Activated naive CD4-positive, alpha-beta T cell treated with anti-CD3 and anti-CD28 coated beads, Interleukin-2, amount 50 U/mL, for 72 hours (primary cell): Measurements from ENCODE around the gene UNC45A. TPM values are rescaled to one million over a fixed set of nuclear protein-coding genes. Genes with fewer than 3 reads are reported as not detected.
A peak's percentile ranks its signal among the peaks of the same experiment; 100 is the strongest.

Experiments used
- ATAC-seq, 2 donors: fragments of 150-1000 bp; cut with Tn5 transposase; 2 replicates each; pipeline ENCODE4 v1.10.0; 2021; ENCODE audit warnings: mild to moderate bottlenecking in 2 of 2, moderate library complexity in 2 of 2
- DNase-seq, 2 donors: peaks; one replicate each; pipeline ENCODE4 v3.0.0; 2021 to 2022; ENCODE audit warnings: low spot score in 2 of 2
- H3K27ac Mint-ChIP-seq, 2 donors: one replicate each; pipeline ENCODE4 v1.8.0; 2022; ENCODE audit warnings: mild to moderate bottlenecking in 2 of 2, mixed read lengths in 2 of 2
- H3K36me3 Mint-ChIP-seq, 2 donors: one replicate each; pipeline ENCODE4 v1.8.0; 2022; ENCODE audit warnings: mixed read lengths in 2 of 2
- H3K9me3 Mint-ChIP-seq, 2 donors: one replicate each; pipeline ENCODE4 v1.8.0; 2022; ENCODE audit warnings: mixed read lengths in 2 of 2
- total RNA-seq, 2 donors: library from RNA; stranded (reverse); gene quantifications; one replicate each; pipeline ENCODE4 v1.2.3, GENCODE V29; 2022

The UNC45A gene
- total RNA-seq, 2 donors from 2014 or later: 75.5 to 112 TPM

GRCh38 chr15:90991587-90992285 is 56.7 kb downstream of the UNC45A start:
- Mint-ChIP-seq H3K36me3 (peaks cover 10 to 34% of the 10 kb centered on the region in 2 donors), H3K9me3 (no peaks in the 10 kb centered on the region), H3K27ac (peak overlapping the region in 1 of 2 donors; percentile 24)
- DNase-seq: no peak
- no peak for ATAC-seq

GRCh38 chr15:90994059-90994416 is 59.0 kb downstream of the UNC45A start:
- no peak for DNase-seq
- peak in 1 of 2 donors; percentile 21 for ATAC-seq

GRCh38 chr15:90994417-90995311 is 59.6 kb downstream of the UNC45A start, which contains the start of gene PRC1:
PRC1 (minus strand) TSS chr15:90994535; CDS start chr15:90994417, 118 bp downstream.
- DNase-seq (peak; percentile 98 to 99), ATAC-seq (peak; percentile 99 to 100)
- no peaks in the 10 kb centered on the region for H3K9me3 Mint-ChIP-seq
- H3K27ac Mint-ChIP-seq: peak within 1 kb of the TSS; percentile 96 to 100
- peaks cover 15 to 42% of the 10 kb centered on the region in 2 donors for H3K36me3 Mint-ChIP-seq

More at GRCh38 chr15:90994059-90994416, 59.0 kb downstream of the UNC45A start:
- Mint-ChIP-seq H3K36me3 (peaks cover 15 to 42% of the 10 kb centered on the region in 2 donors), H3K9me3 (no peaks in the 10 kb centered on the region), H3K27ac (peak overlapping the region; percentile 96 to 100)

- no peaks in the 10 kb centered on the region for H3K9me3 Mint-ChIP-seq
- ATAC-seq: no peak
- H3K36me3 Mint-ChIP-seq: peaks cover 10 to 24% of the 10 kb centered on the region in 2 donors
- DNase-seq: no peak
- peak overlapping the region in 1 of 2 donors; percentile 33 for H3K27ac Mint-ChIP-seq
Observed at GRCh38 chr15:90998737-90999136, 63.7 kb downstream of the UNC45A start.

- Mint-ChIP-seq H3K27ac (peak overlapping the region in 1 of 2 donors; percentile 47), H3K9me3 (no peaks in the 10 kb centered on the region), H3K36me3 (peaks cover 5 to 15% of the 10 kb centered on the region in 2 donors)
- DNase-seq: no peak
- ATAC-seq: no peak
Observed at GRCh38 chr15:91001209-91001608, 66.1 kb downstream of the UNC45A start.

Other genes with a start within 250 kb of the UNC45A start
- gene BLM, start 217.9 kb upstream of the UNC45A start, total RNA-seq: 10 to 100 TPM; 71.9 to 79.6 TPM
- 100 to 1,000 TPM; 381 to 721 TPM for gene FURIN, start 66.7 kb upstream of the UNC45A start, total RNA-seq
- gene FES, start 50.8 kb upstream of the UNC45A start, total RNA-seq: 10 to 100 TPM; 83.9 to 91.4 TPM
- gene MAN2A2, start 32.0 kb upstream of the UNC45A start, total RNA-seq: 100 to 1,000 TPM in 1 of 2 donors, 10 to 100 TPM in 1; 99.8 to 225 TPM
- 10 to 100 TPM; 18.9 to 32.4 TPM for gene HDDC3, start 2.7 kb upstream of the UNC45A start, total RNA-seq
- 10 to 100 TPM; 37.7 to 58.7 TPM for gene RCCD1, start 19.6 kb downstream of the UNC45A start, total RNA-seq
- 100 to 1,000 TPM; 115 to 233 TPM for gene PRC1, start 59.2 kb downstream of the UNC45A start, total RNA-seq
- 10 to 100 TPM; 22.2 to 34.4 TPM for gene VPS33B, start 87.3 kb downstream of the UNC45A start, total RNA-seq
- under 1 TPM; 0.12 to 0.20 TPM for gene SV2B, start 165.0 kb downstream of the UNC45A start, total RNA-seq